Mammary epithelial cell (primary cell): Measurements from ENCODE around the gene ARSG.

ENCODE experiments used
- EZH2 ChIP-seq: IDR thresholded peaks from 2 replicates; pipeline ENCODE4 v1.6.1; 2012; ENCODE audit warnings: low read length, inconsistent platforms, borderline replicate concordance
- TF ChIP-seq, protein P1 (sequence below), 2 donors: IDR thresholded peaks in 1 of 2; conservative IDR thresholded peaks in 1 of 2; 2 replicates each; pipeline ENCODE4 v1.5.1; 2011 to 2012; ENCODE audit warnings: inconsistent platforms in 2 of 2, low read length in 2 of 2, mild to moderate bottlenecking in 2 of 2, control low read depth in 1 of 2, low read depth in 1 of 2; ENCODE audit not compliant: insufficient read depth in 1 of 2; ENCODE audit errors: extremely low read depth in 1 of 2

DNA sequence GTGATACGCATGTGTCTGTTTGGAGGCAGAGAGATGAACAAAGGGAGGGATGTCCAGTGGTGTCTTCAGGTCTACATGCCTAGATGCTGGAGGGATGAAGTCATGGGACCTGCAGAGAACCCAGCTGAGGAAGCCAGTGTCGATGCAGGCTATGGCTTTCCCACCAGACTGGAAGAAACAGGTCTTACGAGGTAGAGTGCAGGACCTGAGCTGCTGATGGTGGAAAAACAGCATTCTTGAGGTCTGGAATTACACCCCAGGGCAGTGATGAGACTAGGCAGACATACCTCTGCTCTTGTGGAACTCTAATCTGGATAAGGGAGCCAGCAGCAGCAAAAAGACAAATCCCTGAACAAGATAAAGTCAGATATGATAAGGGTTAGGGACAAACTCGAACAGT lies 37.4 kb downstream of the ARSG start:
- TF ChIP-seq, protein P1, sequence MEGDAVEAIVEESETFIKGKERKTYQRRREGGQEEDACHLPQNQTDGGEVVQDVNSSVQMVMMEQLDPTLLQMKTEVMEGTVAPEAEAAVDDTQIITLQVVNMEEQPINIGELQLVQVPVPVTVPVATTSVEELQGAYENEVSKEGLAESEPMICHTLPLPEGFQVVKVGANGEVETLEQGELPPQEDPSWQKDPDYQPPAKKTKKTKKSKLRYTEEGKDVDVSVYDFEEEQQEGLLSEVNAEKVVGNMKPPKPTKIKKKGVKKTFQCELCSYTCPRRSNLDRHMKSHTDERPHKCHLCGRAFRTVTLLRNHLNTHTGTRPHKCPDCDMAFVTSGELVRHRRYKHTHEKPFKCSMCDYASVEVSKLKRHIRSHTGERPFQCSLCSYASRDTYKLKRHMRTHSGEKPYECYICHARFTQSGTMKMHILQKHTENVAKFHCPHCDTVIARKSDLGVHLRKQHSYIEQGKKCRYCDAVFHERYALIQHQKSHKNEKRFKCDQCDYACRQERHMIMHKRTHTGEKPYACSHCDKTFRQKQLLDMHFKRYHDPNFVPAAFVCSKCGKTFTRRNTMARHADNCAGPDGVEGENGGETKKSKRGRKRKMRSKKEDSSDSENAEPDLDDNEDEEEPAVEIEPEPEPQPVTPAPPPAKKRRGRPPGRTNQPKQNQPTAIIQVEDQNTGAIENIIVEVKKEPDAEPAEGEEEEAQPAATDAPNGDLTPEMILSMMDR (conservative IDR thresholded peaks at IDR 0.05 in 1 of 2, IDR thresholded peaks at IDR 0.05 in 1 of 2; ENCODE audit: extremely low read depth in 1 of 2, insufficient read depth in 1 of 2, low read depth in 1 of 2, low read length in 2 of 2), result no peak
- no peak for TF ChIP-seq EZH2
